Mesendoderm (in vitro differentiated cells): ENCODE measurements around the gene DLX1. TPM values are rescaled to one million over a fixed set of nuclear protein-coding genes. Genes with fewer than 3 reads are reported as not detected.

Source experiments
- DNase-seq: peaks from one replicate; pipeline ENCODE4 v3.0.0; 2013
- H2AK5ac ChIP-seq: 2 replicates; pipeline ENCODE4 v1.6.1; 2013; ENCODE audit warnings: low read length, inconsistent platforms
- H2BK120ac ChIP-seq: 2 replicates; pipeline ENCODE4 v1.6.1; 2013; ENCODE audit warnings: low read depth, mild to moderate bottlenecking, low read length, moderate library complexity, mixed read lengths
- H2BK15ac ChIP-seq: replicated peaks from 2 replicates; pipeline ENCODE4 v1.6.1; 2013; ENCODE audit warnings: low read depth, mild to moderate bottlenecking, moderate library complexity
- H2BK5ac ChIP-seq: 2 replicates; pipeline ENCODE4 v1.6.1; 2013; ENCODE audit warnings: low read length, inconsistent platforms
- H3K18ac ChIP-seq: 2 replicates; pipeline ENCODE4 v1.6.1; 2013; ENCODE audit warnings: mild to moderate bottlenecking, low read length, mixed read lengths
- H3K23ac ChIP-seq: one replicate; pipeline ENCODE4 v1.6.1; 2013; ENCODE audit warnings: low read length
- H3K27ac ChIP-seq: 2 replicates; pipeline ENCODE4 v1.5.1; 2013; ENCODE audit warnings: low read depth, mild to moderate bottlenecking, inconsistent platforms, low read length, moderate library complexity
- H3K27me3 ChIP-seq: 2 replicates; pipeline ENCODE4 v1.6.1; 2013; ENCODE audit warnings: low read length, control low read depth, mild to moderate bottlenecking, inconsistent platforms; ENCODE audit not compliant: insufficient read depth, poor library complexity
- H3K36me3 ChIP-seq: 2 replicates; pipeline ENCODE4 v1.6.1; 2013; ENCODE audit warnings: low read length, inconsistent platforms; ENCODE audit not compliant: control insufficient read depth, insufficient read depth
- H3K4ac ChIP-seq: one replicate; pipeline ENCODE4 v1.6.1; 2013; ENCODE audit warnings: low read depth, mild to moderate bottlenecking, low read length, moderate library complexity
- H3K4me1 ChIP-seq: 2 replicates; pipeline ENCODE4 v1.6.1; 2013; ENCODE audit warnings: low read depth, low read length, inconsistent platforms; ENCODE audit not compliant: control insufficient read depth
- H3K4me2 ChIP-seq: 2 replicates; pipeline ENCODE4 v1.6.1; 2013; ENCODE audit warnings: low read length
- H3K4me3 ChIP-seq: 2 replicates; pipeline ENCODE4 v1.5.1; 2013; ENCODE audit warnings: mild to moderate bottlenecking, low read length
- H3K56ac ChIP-seq: one replicate; pipeline ENCODE4 v1.6.1; 2013; ENCODE audit warnings: low read length
- H3K79me1 ChIP-seq: 2 replicates; pipeline ENCODE4 v1.6.1; 2013; ENCODE audit warnings: low read length, inconsistent platforms
- H3K79me2 ChIP-seq: 2 replicates; pipeline ENCODE4 v1.6.1; 2013; ENCODE audit warnings: mild to moderate bottlenecking, low read length; ENCODE audit not compliant: control insufficient read depth, insufficient read depth
- H3K9ac ChIP-seq: 2 replicates; pipeline ENCODE4 v1.6.1; 2013; ENCODE audit warnings: low read length, inconsistent platforms
- H4K5ac ChIP-seq: one replicate; pipeline ENCODE4 v1.6.1; 2013; ENCODE audit warnings: low read length
- H4K8ac ChIP-seq: one replicate; pipeline ENCODE4 v1.6.1; 2013; ENCODE audit warnings: low read depth, mild to moderate bottlenecking, control low read depth, low read length, moderate library complexity
- WGBS: extraction: QIAGEN DNeasy Blood & Tissue Kit; methylation state at CpG from one replicate; pipeline ENCODE4 v1.1.7; 2013; ENCODE audit warnings: low lambda C conversion rate, missing lambda C conversion rate; ENCODE audit not compliant: insufficient coverage; ENCODE audit errors: extremely low coverage; 5-methylcytosine and 5-hydroxymethylcytosine counted together
- polyA plus RNA-seq, 2 experiments: library from polyadenylated mRNA; stranded (reverse); fragments of 200-250 nt; gene quantifications; one replicate each; pipeline ENCODE4 v1.2.3, GENCODE V29; 2013

DLX1 gene
- polyA plus RNA-seq (2013, experiment 1 of 2) = 0.29 TPM
- polyA plus RNA-seq (2013, experiment 2 of 2) = 0.28 TPM

- Histone ChIP-seq H3K27me3 (peaks cover 76% of the 10 kb centered on the region), H4K5ac (no peak within 1 kb of the TSS), H3K27ac (no peak within 1 kb of the TSS), H3K23ac (no peak within 1 kb of the TSS), H3K79me1 (no peaks in the 10 kb centered on the region), H3K9ac (peak within 1 kb of the TSS; percentile 53), H2BK15ac (no peak within 1 kb of the TSS), H3K18ac (peak within 1 kb of the TSS; percentile 45), H3K4me1 (no peaks in the 10 kb centered on the region), H3K36me3 (no peaks in the 10 kb centered on the region), H3K4me2 (peak within 1 kb of the TSS; percentile 55), H3K56ac (peak within 1 kb of the TSS; percentile 61), H2BK5ac (no peak within 1 kb of the TSS), H3K79me2 (no peaks in the 10 kb centered on the region), H3K4me3 (peak within 1 kb of the TSS; percentile 27), H3K4ac (no peak within 1 kb of the TSS), H2AK5ac (no peak within 1 kb of the TSS), H2BK120ac (no peak within 1 kb of the TSS), H4K8ac (no peak within 1 kb of the TSS)
- no peak for DNase-seq
- no CpG with 5 or more reads among the region's 34 CpGs for WGBS
Measured at GRCh38 chr2:172085460-172086159, at the start of gene DLX1. Gene DLX1 (plus strand): TSS chr2:172085507. CDS start chr2:172085678, 171 bp downstream.

- Histone ChIP-seq H3K18ac (no peak overlapping the region), H2BK15ac (no peak overlapping the region), H3K27ac (no peak overlapping the region), H4K8ac (no peak overlapping the region), H3K79me2 (no peaks in the 10 kb centered on the region), H3K79me1 (no peaks in the 10 kb centered on the region), H3K23ac (no peak overlapping the region), H2AK5ac (no peak overlapping the region), H3K36me3 (no peaks in the 10 kb centered on the region), H3K4ac (no peak overlapping the region), H3K27me3 (no peaks in the 10 kb centered on the region), H3K4me2 (no peak overlapping the region), H3K56ac (no peak overlapping the region), H3K4me3 (no peak overlapping the region), H2BK120ac (no peak overlapping the region), H3K4me1 (no peaks in the 10 kb centered on the region), H4K5ac (no peak overlapping the region), H3K9ac (no peak overlapping the region), H2BK5ac (no peak overlapping the region)
- no peak for DNase-seq
- WGBS = no CpG with 5 or more reads among the region's 3 CpGs
Measured at GRCh38 chr2:172038121-172038520, 47.2 kb upstream of the DLX1 start.

- no CpG with 5 or more reads among the region's 2 CpGs for whole genome bisulfite sequencing
- DNase-seq = no peak
- no peak overlapping the region for H3K27ac ChIP-seq
Measured at GRCh38 chr2:172038604-172039003, 46.7 kb upstream of the DLX1 start.

GRCh38 chr2:172039011-172039704 is 46.1 kb upstream of the DLX1 start:
- Histone ChIP-seq H3K27ac (no peak overlapping the region), H2BK15ac (no peak overlapping the region), H2AK5ac (no peak overlapping the region), H3K56ac (no peak overlapping the region), H2BK120ac (no peak overlapping the region), H3K27me3 (no peaks in the 10 kb centered on the region), H3K4me2 (no peak overlapping the region), H3K79me1 (no peaks in the 10 kb centered on the region), H4K5ac (no peak overlapping the region), H3K9ac (no peak overlapping the region), H3K4me3 (no peak overlapping the region), H3K79me2 (no peaks in the 10 kb centered on the region), H3K4ac (no peak overlapping the region), H3K36me3 (no peaks in the 10 kb centered on the region), H2BK5ac (no peak overlapping the region), H3K4me1 (no peaks in the 10 kb centered on the region), H3K18ac (no peak overlapping the region), H4K8ac (no peak overlapping the region), H3K23ac (no peak overlapping the region)
- DNase-seq = no peak
- no CpG with 5 or more reads among the region's 3 CpGs for WGBS

More at GRCh38 chr2:172038604-172039003, 46.7 kb upstream of the DLX1 start:
- no peak overlapping the region for H3K23ac ChIP-seq
- no peak overlapping the region for H3K9ac ChIP-seq
- no peaks in the 10 kb centered on the region for H3K27me3 ChIP-seq
- H3K4me2 ChIP-seq = no peak overlapping the region
- no peak overlapping the region for H4K5ac ChIP-seq
- H2BK120ac ChIP-seq = no peak overlapping the region
- H3K18ac ChIP-seq = no peak overlapping the region
- no peaks in the 10 kb centered on the region for H3K36me3 ChIP-seq
- no peak overlapping the region for H2BK5ac ChIP-seq
- no peak overlapping the region for H4K8ac ChIP-seq
- H2BK15ac ChIP-seq = no peak overlapping the region
- H3K79me1 ChIP-seq = no peaks in the 10 kb centered on the region
- H3K4me3 ChIP-seq = no peak overlapping the region
- H2AK5ac ChIP-seq = no peak overlapping the region
- H3K4ac ChIP-seq = no peak overlapping the region
- H3K4me1 ChIP-seq = no peaks in the 10 kb centered on the region
- no peak overlapping the region for H3K56ac ChIP-seq
- H3K79me2 ChIP-seq = no peaks in the 10 kb centered on the region

GRCh38 chr2:172040311-172040710 is 45.0 kb upstream of the DLX1 start:
- DNase-seq = no peak
- H3K4ac ChIP-seq = no peak overlapping the region
- H3K4me2 ChIP-seq = no peak overlapping the region

More at GRCh38 chr2:172040311-172040710, 45.0 kb upstream of the DLX1 start:
- Histone ChIP-seq H2BK5ac (no peak overlapping the region), H3K18ac (no peak overlapping the region), H3K56ac (no peak overlapping the region), H2AK5ac (no peak overlapping the region), H3K4me1 (no peaks in the 10 kb centered on the region), H4K5ac (no peak overlapping the region), H3K9ac (no peak overlapping the region), H3K23ac (no peak overlapping the region), H3K79me2 (no peaks in the 10 kb centered on the region), H3K79me1 (no peaks in the 10 kb centered on the region), H4K8ac (no peak overlapping the region), H3K4me3 (no peak overlapping the region), H2BK15ac (no peak overlapping the region), H3K27me3 (no peaks in the 10 kb centered on the region), H3K27ac (no peak overlapping the region), H3K36me3 (no peaks in the 10 kb centered on the region), H2BK120ac (no peak overlapping the region)
- WGBS = no CpG with 5 or more reads among the region's 6 CpGs
